ENCODE data around the gene CCDC57.
"Not testable (repeated sequence)": the region's sequence is repeated elsewhere in the genome, so short reads cannot be mapped to it uniquely, and the experiment has no call there.

Gene CCDC57

GRCh38 chr17:82226146-82226808, 13.6 kb upstream of the CCDC57 start:
- in situ Hi-C loops (cut with HindIII; ENCODE audit: low sequenced_read_pairs) = no loop called here

- in situ Hi-C loops (cut with HindIII; ENCODE audit: low sequenced_read_pairs) = no loop called here
These were observed 12.9 kb upstream of the CCDC57 start for GRCh38 chr17:82225368-82226029.

DNA sequence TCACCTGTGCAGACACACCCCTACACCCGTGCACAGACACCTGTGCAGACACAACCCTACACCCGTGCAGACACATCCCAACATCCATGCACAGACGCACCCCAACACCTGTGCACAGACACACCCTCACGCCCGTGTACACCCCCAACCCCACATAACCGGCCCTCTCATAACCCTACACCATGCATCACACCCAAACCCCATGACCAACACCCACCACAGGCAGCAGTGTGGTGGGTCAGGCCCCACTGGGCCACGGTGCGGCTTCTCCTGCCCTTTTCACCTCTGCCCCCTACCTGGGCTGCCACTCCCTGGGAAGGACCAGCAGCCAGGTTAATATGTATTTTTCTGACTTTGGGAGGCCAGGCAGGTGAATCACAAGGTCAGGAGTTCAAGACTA, 12.0 kb upstream of the CCDC57 start:
- in situ Hi-C loops (cut with HindIII; ENCODE audit: low sequenced_read_pairs) = no loop called here

- in situ Hi-C loops (cut with HindIII; ENCODE audit: low sequenced_read_pairs) = no loop called here
These were observed 10.9 kb upstream of the CCDC57 start for GRCh38 chr17:82223517-82223916.

DNA sequence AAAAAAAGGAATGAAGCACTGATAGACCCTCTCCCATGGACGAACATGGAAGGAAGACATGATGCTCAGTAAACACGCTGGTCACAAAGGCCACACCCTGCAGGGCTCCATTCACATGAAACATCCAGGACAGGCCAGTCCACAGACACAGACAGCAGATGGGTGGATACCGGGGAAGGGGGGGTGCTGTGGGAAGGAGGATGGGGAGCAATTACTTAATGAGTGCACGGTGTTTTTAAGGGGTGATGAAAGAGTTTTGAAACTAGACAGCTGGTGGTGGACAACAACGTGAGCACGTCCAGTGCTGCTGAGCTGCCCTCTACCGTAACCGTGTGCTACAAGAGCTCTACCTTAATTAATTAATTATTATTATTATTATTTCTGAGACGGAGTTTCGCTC, 10.2 kb upstream of the CCDC57 start:
- in situ Hi-C loops (cut with HindIII; ENCODE audit: low sequenced_read_pairs) = no loop called here

GRCh38 chr17:82221341-82221902, 8.8 kb upstream of the CCDC57 start:
- in situ Hi-C loops (cut with HindIII; ENCODE audit: low sequenced_read_pairs) = no loop called here

DNA sequence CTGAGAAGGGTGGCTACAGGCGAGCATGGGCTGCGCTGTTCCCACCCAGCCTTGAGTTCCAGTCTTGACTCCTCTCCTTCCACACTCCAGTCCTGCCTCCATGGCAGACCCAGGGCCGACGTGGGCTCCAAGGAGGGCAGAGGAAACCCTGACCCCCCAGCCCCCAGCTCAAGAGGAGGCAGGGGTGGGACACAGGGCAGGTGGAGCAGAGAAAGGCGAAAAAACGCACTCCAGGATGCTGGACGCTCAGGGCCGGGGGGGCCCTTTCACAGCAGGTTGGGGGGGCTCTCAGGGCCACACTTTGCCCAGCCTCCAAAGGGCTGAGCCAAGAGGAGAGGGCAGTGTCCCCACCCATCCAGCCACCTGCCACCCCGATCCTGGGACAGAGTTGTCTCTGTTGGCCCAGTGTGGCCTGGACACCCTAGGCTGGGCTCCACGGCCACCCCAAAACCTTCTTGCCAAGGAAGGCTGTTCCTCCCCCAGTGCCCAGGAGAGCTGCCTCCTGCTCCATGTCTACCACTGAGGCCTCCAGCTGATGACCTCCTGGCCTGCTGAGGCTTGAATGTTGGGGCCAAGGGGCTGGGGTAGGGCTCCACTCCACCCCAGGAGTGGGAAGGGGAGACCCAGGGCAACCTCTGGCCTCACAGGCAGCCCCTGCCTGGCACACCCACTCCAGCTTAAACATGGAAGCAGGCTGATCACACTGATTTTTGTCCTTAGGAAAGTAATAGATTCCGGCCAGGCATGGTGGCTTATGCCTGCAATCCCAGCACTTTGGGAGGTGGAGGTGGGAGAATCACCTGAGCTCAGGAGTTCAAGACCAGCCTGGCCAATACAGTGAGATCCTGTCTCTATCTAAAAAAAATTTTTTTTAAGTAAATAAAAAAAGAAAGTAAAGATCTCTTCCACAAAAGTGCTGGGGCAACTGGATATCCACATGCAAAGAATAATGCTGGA, 7.4 kb upstream of the CCDC57 start:
- in situ Hi-C loops (cut with HindIII; ENCODE audit: low sequenced_read_pairs) = no loop called here

DNA sequence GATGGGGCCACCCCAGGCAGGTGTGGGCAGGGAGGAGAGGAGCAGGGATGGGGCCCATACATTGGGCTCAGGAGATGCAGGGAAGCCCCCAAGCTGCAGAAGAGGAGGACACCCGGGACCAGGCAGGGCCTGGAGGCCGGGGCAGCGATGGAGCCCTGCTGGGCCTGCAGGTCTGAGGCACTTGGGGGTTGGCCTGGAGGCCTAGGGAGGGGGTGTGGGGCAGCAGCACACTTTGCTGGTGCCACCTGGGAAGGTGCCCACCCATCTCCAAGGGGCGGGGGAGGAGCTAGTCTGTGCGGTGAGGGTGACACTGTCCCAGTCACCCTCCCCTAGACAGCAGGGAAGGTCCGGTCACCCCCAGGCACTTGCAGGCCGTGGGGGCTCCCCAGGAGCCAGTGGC, 6.4 kb upstream of the CCDC57 start:
- in situ Hi-C loops (cut with HindIII; ENCODE audit: low sequenced_read_pairs) = no loop called here

- in situ Hi-C loops (cut with HindIII; ENCODE audit: low sequenced_read_pairs) = no loop called here
These were observed 5.9 kb upstream of the CCDC57 start for GRCh38 chr17:82218349-82219075.

- in situ Hi-C loops (cut with HindIII; ENCODE audit: low sequenced_read_pairs) = no loop called here
These were observed 5.0 kb upstream of the CCDC57 start for GRCh38 chr17:82217530-82218204.

DNA sequence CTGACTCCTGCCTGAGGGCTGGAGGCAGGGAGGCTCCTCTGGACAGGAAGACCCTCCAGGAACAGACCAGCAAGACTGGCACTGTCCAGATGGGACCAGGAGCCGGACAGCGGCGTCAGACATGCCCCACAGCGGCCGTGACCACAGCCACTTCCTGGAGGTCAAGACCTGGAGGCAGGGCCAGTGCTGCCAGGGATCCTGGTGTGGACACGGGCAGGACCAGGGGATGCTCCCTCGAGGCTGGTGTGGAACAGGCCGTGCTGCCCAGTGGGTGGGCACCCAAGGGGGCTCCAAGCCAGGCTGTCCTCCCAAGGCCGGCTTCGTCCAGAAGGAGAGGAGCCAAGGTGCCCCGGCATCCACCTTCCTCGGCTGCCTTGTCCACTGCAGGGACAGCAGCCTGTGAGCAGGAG, 4.5 kb upstream of the CCDC57 start:
- in situ Hi-C loops (cut with HindIII; ENCODE audit: low sequenced_read_pairs) = no loop called here

GRCh38 chr17:82216301-82217119, 3.9 kb upstream of the CCDC57 start:
- in situ Hi-C loops (cut with HindIII; ENCODE audit: low sequenced_read_pairs) = no loop called here

DNA sequence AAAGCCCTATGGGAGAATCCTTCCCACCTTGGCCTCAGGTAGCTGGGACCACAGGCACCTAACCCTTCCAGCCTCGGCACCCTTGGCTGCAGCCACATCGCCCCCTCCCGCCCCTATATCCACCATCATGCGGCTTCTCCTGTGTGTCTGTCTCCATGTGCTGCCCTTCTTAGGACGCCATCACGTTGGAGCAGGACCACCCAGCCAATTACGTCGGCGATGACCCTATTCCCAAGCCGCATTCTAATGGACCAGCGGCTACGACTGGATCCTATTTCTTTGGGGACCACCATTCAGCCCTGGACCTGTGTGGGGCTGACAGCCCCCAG, 3.3 kb upstream of the CCDC57 start:
- in situ Hi-C loops (cut with HindIII; ENCODE audit: low sequenced_read_pairs) = no loop called here

DNA sequence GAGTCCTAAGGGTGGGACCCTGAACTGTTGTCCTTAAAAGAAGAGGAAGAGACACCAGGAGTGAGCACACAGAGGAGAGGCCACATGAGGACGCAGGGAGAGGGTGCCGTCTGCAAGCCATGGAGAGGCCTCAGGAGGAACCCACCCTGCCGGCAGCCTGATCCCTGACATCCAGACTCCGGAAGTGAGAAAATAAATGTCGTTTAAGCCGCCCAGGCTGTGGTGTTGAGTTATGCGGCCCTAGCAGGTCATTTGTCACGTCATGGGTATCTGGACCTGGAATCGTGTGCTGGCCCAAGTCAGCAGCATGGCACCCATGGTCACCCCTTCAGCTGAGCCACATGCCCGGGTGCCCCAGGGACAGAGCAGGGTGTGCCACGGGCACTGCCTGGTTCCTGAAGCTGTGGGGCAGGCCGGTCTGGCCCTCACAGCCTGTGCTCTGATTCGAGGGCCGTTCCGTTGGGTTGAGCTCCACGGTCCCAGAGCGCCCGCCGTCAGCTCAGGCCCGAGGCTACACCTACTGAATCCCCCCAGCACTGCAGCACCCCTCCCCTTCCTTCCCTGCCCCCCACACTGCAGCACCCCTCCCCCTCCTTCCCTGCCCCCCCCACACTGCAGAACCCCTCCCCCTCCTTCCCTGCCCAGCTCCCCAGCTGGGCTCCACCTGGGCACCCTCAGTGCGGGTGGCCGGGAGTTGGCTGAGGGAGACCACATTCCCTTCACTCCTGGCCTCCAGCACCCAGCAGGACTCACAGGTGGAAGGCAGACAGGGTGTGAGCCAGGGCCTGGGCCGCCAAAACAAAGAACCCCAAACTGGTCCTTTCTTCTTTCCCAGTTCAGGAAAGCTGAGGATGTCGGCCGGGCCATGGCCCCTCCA, 2.7 kb upstream of the CCDC57 start:
- in situ Hi-C loops (cut with HindIII; ENCODE audit: low sequenced_read_pairs) = no loop called here

DNA sequence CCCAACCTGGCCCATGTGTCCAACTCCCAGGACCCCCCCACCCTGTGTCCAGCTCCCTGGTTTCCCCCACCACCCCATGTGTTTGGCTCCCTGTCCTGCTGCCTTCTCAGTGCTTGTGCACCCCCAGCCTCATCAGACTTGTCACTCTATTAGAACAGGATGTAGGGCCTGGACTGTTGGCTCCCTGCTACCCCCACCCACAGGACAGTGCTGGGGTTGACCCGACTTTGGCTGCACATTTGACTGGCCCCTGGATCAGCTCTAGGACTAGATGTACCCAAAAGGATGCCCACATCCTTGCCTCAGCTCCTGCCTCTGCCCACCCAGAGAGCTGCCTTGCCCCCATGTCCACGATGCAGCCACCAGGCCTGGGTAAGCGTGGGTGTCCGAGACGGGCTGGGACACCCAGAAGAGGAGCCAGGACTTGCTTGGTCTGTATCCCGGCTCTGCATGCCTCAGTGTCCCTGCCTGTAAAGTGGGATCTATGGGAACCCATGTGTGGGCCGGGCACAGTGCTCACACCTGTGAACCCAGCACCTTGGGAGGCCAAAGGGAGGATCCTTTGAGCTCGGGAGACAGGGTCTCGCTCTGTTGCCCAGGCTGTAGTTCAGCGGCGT, 1.5 kb upstream of the CCDC57 start:
- in situ Hi-C loops (cut with HindIII; ENCODE audit: low sequenced_read_pairs) = no loop called here

DNA sequence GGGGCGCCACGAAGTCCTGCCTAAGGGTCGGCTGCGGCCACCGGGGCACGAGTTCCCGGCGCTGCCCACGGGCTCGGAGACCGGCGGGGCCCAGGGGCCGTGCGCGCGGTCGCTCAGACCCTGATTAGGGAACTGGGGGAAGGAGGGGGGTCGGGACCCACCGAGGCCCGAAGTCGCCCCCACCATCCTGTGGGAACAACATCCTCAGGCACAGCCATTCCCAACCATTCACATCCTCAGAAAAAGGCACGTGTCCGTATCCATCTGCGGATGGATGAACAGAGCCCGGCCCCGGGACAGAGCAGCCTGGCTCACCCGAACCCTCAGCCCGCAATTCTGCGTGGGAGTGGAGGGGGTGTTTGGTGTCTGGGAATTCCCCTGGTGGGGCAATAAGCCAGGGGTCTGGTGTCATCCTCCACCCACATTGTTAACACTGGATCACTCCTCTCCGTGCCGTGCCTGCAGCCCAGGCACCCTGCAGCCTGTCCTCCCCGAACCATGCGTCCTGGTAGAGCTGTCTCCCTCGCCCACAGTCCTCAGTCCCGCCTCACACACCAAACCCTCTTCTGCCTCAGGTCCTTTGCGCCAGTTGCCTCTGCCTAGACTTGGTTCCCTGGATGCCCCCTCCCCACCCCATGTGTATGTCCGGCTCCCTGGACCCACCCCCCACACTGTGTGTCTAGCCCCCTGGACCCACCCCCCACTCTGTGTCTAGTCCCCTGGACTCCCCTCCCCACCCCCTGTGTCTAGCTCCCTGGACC, 789 bp upstream of the CCDC57 start:
- in situ Hi-C loops (cut with HindIII; ENCODE audit: low sequenced_read_pairs) = no loop called here

GRCh38 chr17:82210655-82211054, 2.0 kb downstream of the CCDC57 start:
- in situ Hi-C loops (cut with HindIII; ENCODE audit: low sequenced_read_pairs) = not testable (repeated sequence)

All from endothelial cell of hepatic sinusoid (primary cell).